GM23338 (cell line): ENCODE data around the gene ZNF778. TPM values are rescaled to one million over a fixed set of nuclear protein-coding genes. Genes with fewer than 3 reads are reported as not detected.

Experiments
- ATAC-seq: fragments of 200-7000 bp; cut with Tn5 transposase; 3 replicates; pipeline ENCODE4 v1.9.1; 2020
- DNase-seq: peaks from one replicate; pipeline ENCODE4 v3.0.0-alpha.2; 2015; ENCODE audit warnings: low spot score
- H2AFZ ChIP-seq: fragments of 200-600 bp; sonication (generic); 2 replicates; pipeline ENCODE4 v1.8.0; 2016; ENCODE audit warnings: antibody characterized with exemption, mild to moderate bottlenecking, moderate library complexity
- H3F3A ChIP-seq: fragments of 200-600 bp; sonication (generic); replicated peaks from 2 replicates; pipeline ENCODE4 v1.8.0; 2017; ENCODE audit warnings: antibody characterized with exemption, mixed run types, low read depth
- H3K27ac ChIP-seq: fragments of 200-600 bp; sonication (generic); 2 replicates; pipeline ENCODE4 v1.6.1; 2016; ENCODE audit warnings: low read depth
- H3K27me3 ChIP-seq: fragments of 200-600 bp; sonication (generic); 2 replicates; pipeline ENCODE4 v1.8.0; 2016; ENCODE audit warnings: mild to moderate bottlenecking, mixed run types, moderate library complexity; ENCODE audit not compliant: insufficient read depth
- H3K36me3 ChIP-seq: fragments of 200-600 bp; sonication (generic); 2 replicates; pipeline ENCODE4 v1.8.0; 2016; ENCODE audit warnings: mild to moderate bottlenecking; ENCODE audit not compliant: insufficient read depth
- H3K4me1 ChIP-seq: fragments of 200-600 bp; sonication (generic); 2 replicates; pipeline ENCODE4 v1.8.0; 2016; ENCODE audit warnings: mild to moderate bottlenecking, moderate library complexity; ENCODE audit not compliant: insufficient read depth
- H3K4me2 ChIP-seq: fragments of 200-600 bp; sonication (generic); 2 replicates; pipeline ENCODE4 v1.7.1; 2017; ENCODE audit warnings: mixed run types
- H3K4me3 ChIP-seq: fragments of 200-600 bp; sonication (generic); 2 replicates; pipeline ENCODE4 v1.6.1; 2016; ENCODE audit warnings: mixed run types
- H3K79me2 ChIP-seq: fragments of 200-600 bp; sonication (generic); replicated peaks from 2 replicates; pipeline ENCODE4 v1.8.0; 2017; ENCODE audit warnings: mild to moderate bottlenecking; ENCODE audit not compliant: insufficient read depth
- H3K9me2 ChIP-seq: fragments of 200-600 bp; sonication (generic); 2 replicates; pipeline ENCODE4 v1.8.0; 2017; ENCODE audit not compliant: insufficient read depth
- H4K20me1 ChIP-seq: fragments of 200-600 bp; sonication (generic); replicated peaks from 2 replicates; pipeline ENCODE4 v1.8.0; 2017; ENCODE audit warnings: mild to moderate bottlenecking; ENCODE audit not compliant: insufficient read depth
- H3K27ac Mint-ChIP-seq: 2 replicates; pipeline ENCODE4 v1.8.0; 2020; ENCODE audit warnings: inconsistent platforms, mild to moderate bottlenecking, moderate library complexity, mixed read lengths
- H3K27me3 Mint-ChIP-seq: 3 replicates; pipeline ENCODE4 v1.8.0; 2022; ENCODE audit warnings: low read depth, mild to moderate bottlenecking, moderate library complexity, mixed read lengths, inconsistent platforms; ENCODE audit not compliant: insufficient read depth, poor library complexity
- H3K36me3 Mint-ChIP-seq: 3 replicates; pipeline ENCODE4 v1.8.0; 2021; ENCODE audit warnings: low read depth, mild to moderate bottlenecking, inconsistent platforms, moderate library complexity, mixed read lengths
- H3K4me1 Mint-ChIP-seq: 3 replicates; pipeline ENCODE4 v1.8.0; 2020; ENCODE audit warnings: mild to moderate bottlenecking, inconsistent platforms, mixed read lengths
- H3K4me3 Mint-ChIP-seq: 3 replicates; pipeline ENCODE4 v1.8.0; 2021; ENCODE audit warnings: moderate library complexity, mild to moderate bottlenecking, inconsistent platforms, mixed read lengths
- H3K9me3 Mint-ChIP-seq: 3 replicates; pipeline ENCODE4 v1.8.0; 2020; ENCODE audit warnings: moderate library complexity, mild to moderate bottlenecking, inconsistent platforms, mixed read lengths
- CTCF ChIP-seq, 2 experiments: fragments of 200-600 bp in 1 of 2; sonication (generic) in 1 of 2; conservative IDR thresholded peaks; 2 replicates each; pipeline versions ENCODE4 v1.5.1 to v1.6.1; 2016 to 2017; ENCODE audit warnings: antibody characterized with exemption in 2 of 2, low read depth in 2 of 2, mild to moderate bottlenecking in 2 of 2, moderate library complexity in 1 of 2
- EZH2 ChIP-seq: fragments of 200-600 bp; sonication (generic); IDR thresholded peaks from one replicate; pipeline ENCODE4 v1.8.0; 2017; ENCODE audit warnings: antibody characterized with exemption, mild to moderate bottlenecking, low read depth; ENCODE audit not compliant: unreplicated experiment
- EZH2phosphoT487 ChIP-seq: fragments of 200-600 bp; sonication (generic); IDR thresholded peaks from one replicate; pipeline ENCODE4 v1.8.1; 2018; ENCODE audit warnings: antibody characterized with exemption; ENCODE audit not compliant: unreplicated experiment
- NANOG ChIP-seq: IDR thresholded peaks from 2 replicates; pipeline ENCODE4 v1.6.1; 2016; ENCODE audit warnings: antibody characterized with exemption, borderline replicate concordance
- POLR2AphosphoS5 ChIP-seq: IDR thresholded peaks from 2 replicates; pipeline ENCODE4 v1.6.1; 2016; ENCODE audit warnings: antibody characterized with exemption, low read depth
- ZNF331 ChIP-seq: fragments of 250-450 bp; sonication (Bioruptor Pico); IDR thresholded peaks from 2 replicates; pipeline ENCODE4 v1.5.0; 2020; ENCODE audit warnings: low read depth, mild to moderate bottlenecking, moderate library complexity
- ZNF462 ChIP-seq: fragments of 250-450 bp; sonication (Bioruptor Pico); IDR thresholded peaks from 2 replicates; pipeline ENCODE4 v1.5.0; 2020; ENCODE audit warnings: mild to moderate bottlenecking, moderate library complexity
- polyA plus RNA-seq: library from polyadenylated mRNA; unstranded; fragments of >200 nt; fragmentation: Nextera tagmentation; extraction: Ambion mirVana; gene quantifications from 2 replicates; pipeline ENCODE4 v1.2.1, GENCODE V29; 2016
- total RNA-seq: library from RNA; depleted of rRNA; stranded (reverse); fragments of >200 nt; shearing (Covaris generic); gene quantifications from 2 replicates; pipeline ENCODE4 v1.2.3, GENCODE V29; 2014

The ZNF778 gene
- total and polyA plus RNA-seq, 2 experiments from 2014 or later: 7.9 to 43.4 TPM

- peak overlapping the region; percentile 98 for H3K4me3 ChIP-seq
- peaks cover 4% of the 10 kb centered on the region; the same call in 2 of the 3 replicates for H3K4me1 Mint-ChIP-seq
- H3K27me3 ChIP-seq: no peaks in the 10 kb centered on the region
- peaks cover 11% of the 10 kb centered on the region for H3K4me1 ChIP-seq
- H2AFZ ChIP-seq: peak overlapping the region; percentile 94
- H3K27ac ChIP-seq: peak overlapping the region; percentile 91; the same call in 1 of the 2 replicates
- peaks cover 16% of the 10 kb centered on the region for H3K79me2 ChIP-seq
- H3K36me3 ChIP-seq: no peaks in the 10 kb centered on the region
- ATAC-seq: peak; percentile 77
- no peaks in the 10 kb centered on the region for H3K9me3 Mint-ChIP-seq
- peaks cover 4% of the 10 kb centered on the region for H3K27me3 Mint-ChIP-seq
- peak overlapping the region; percentile 93 for H3K4me2 ChIP-seq
- H3K9me2 ChIP-seq: no peaks in the 10 kb centered on the region
- H3K27ac Mint-ChIP-seq: no peak overlapping the region; the same call in 1 of the 2 replicates
- peak overlapping the region; percentile 85 for H3K4me3 Mint-ChIP-seq
- DNase-seq: peak; percentile 89
- peaks cover 3% of the 10 kb centered on the region; the same call in 1 of the 2 replicates for H4K20me1 ChIP-seq
- H3F3A ChIP-seq: peaks cover 6% of the 10 kb centered on the region; the same call in 1 of the 2 replicates
- peaks cover 1% of the 10 kb centered on the region; the same call in 1 of the 3 replicates for H3K36me3 Mint-ChIP-seq
- TF ChIP-seq EZH2 (no peak), CTCF (conservative IDR thresholded peaks at IDR 0.05; ENCODE audit: low read depth in 2 of 2) (peak; percentile 83 to 92)
Measured at GRCh38 chr16:89216315-89217137, 977 bp upstream of the ZNF778 start.

GRCh38 chr16:89217138-89217387 lies 440 bp upstream of the ZNF778 start:
- peaks cover 4% of the 10 kb centered on the region; the same call in 2 of the 3 replicates for H3K36me3 Mint-ChIP-seq
- peak overlapping the region; percentile 85 for H3K4me3 Mint-ChIP-seq
- peaks cover 16% of the 10 kb centered on the region for H3K79me2 ChIP-seq
- peak overlapping the region; percentile 93 for H3K4me2 ChIP-seq
- DNase-seq: no peak
- H3K27me3 ChIP-seq: no peaks in the 10 kb centered on the region
- no peaks in the 10 kb centered on the region for H3K9me2 ChIP-seq
- peaks cover 4% of the 10 kb centered on the region; the same call in 2 of the 3 replicates for H3K4me1 Mint-ChIP-seq
- H3K4me3 ChIP-seq: peak overlapping the region; percentile 98
- H3F3A ChIP-seq: peaks cover 6% of the 10 kb centered on the region; the same call in 1 of the 2 replicates
- no peak for ATAC-seq
- H3K36me3 ChIP-seq: no peaks in the 10 kb centered on the region
- peaks cover 3% of the 10 kb centered on the region; the same call in 1 of the 2 replicates for H4K20me1 ChIP-seq
- peak overlapping the region; percentile 67; the same call in 1 of the 2 replicates for H3K27ac Mint-ChIP-seq
- H3K9me3 Mint-ChIP-seq: no peaks in the 10 kb centered on the region
- peaks cover 11% of the 10 kb centered on the region for H3K4me1 ChIP-seq
- peak overlapping the region; percentile 91 for H3K27ac ChIP-seq
- H3K27me3 Mint-ChIP-seq: peaks cover 4% of the 10 kb centered on the region
- TF ChIP-seq EZH2phosphoT487 (no peak), NANOG (no peak), POLR2AphosphoS5 (no peak), ZNF462 (CRISPR knock-in tag) (no peak), ZNF331 (CRISPR knock-in tag) (no peak)
- peak overlapping the region; percentile 94 for H2AFZ ChIP-seq
